ENCODE measurements around the gene PHLPP1. TPM values are rescaled to one million over a fixed set of nuclear protein-coding genes. Genes with fewer than 3 reads are reported as not detected.

The PHLPP1 gene
- total RNA-seq, 4 donors from 2014 or later = 5.5 to 9.7 (median 8.0) TPM

- Histone ChIP-seq H3K4me1 (no peaks in the 10 kb centered on the region), H3K36me3 (peaks cover 0 to 8% of the 10 kb centered on the region in 2 donors), H3K27me3 (no peaks in the 10 kb centered on the region), H3K27ac (no peak overlapping the region), H3K9me3 (no peaks in the 10 kb centered on the region), H3K4me3 (no peak overlapping the region)
- intact Hi-C loops (cut with DNase I; ENCODE audit: low total_unique reads) (no loop called here), in situ Hi-C loops (cut with MboI; ENCODE audit: low sequenced_read_pairs in 4 of 4) (no loop called here)
- DNase-seq (no peak), ATAC-seq (no peak)
- TF ChIP-seq, protein P1, sequence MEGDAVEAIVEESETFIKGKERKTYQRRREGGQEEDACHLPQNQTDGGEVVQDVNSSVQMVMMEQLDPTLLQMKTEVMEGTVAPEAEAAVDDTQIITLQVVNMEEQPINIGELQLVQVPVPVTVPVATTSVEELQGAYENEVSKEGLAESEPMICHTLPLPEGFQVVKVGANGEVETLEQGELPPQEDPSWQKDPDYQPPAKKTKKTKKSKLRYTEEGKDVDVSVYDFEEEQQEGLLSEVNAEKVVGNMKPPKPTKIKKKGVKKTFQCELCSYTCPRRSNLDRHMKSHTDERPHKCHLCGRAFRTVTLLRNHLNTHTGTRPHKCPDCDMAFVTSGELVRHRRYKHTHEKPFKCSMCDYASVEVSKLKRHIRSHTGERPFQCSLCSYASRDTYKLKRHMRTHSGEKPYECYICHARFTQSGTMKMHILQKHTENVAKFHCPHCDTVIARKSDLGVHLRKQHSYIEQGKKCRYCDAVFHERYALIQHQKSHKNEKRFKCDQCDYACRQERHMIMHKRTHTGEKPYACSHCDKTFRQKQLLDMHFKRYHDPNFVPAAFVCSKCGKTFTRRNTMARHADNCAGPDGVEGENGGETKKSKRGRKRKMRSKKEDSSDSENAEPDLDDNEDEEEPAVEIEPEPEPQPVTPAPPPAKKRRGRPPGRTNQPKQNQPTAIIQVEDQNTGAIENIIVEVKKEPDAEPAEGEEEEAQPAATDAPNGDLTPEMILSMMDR (IDR thresholded peaks at IDR 0.05 in 4 of 5, conservative IDR thresholded peaks at IDR 0.05 in 1 of 5) = no peak
- no peak for TF ChIP-seq POLR2A (IDR thresholded peaks at IDR 0.05)
Observed at GRCh38 chr18:62925031-62925688, 209.8 kb downstream of the PHLPP1 start.

GRCh38 chr18:62928326-62928725, 213.0 kb downstream of the PHLPP1 start:
- Histone ChIP-seq H3K9me3 (no peaks in the 10 kb centered on the region), H3K4me1 (no peaks in the 10 kb centered on the region), H3K4me3 (no peak overlapping the region), H3K27ac (no peak overlapping the region), H3K27me3 (no peaks in the 10 kb centered on the region), H3K36me3 (no peaks in the 10 kb centered on the region)
- no peak for TF ChIP-seq POLR2A (IDR thresholded peaks at IDR 0.05)
- TF ChIP-seq, protein P1 (IDR thresholded peaks at IDR 0.05 in 4 of 5, conservative IDR thresholded peaks at IDR 0.05 in 1 of 5) = no peak
- ATAC-seq (no peak), DNase-seq (no peak)
- in situ Hi-C loops (cut with MboI; ENCODE audit: low sequenced_read_pairs in 4 of 4) (no loop called here), intact Hi-C loops (cut with DNase I; ENCODE audit: low total_unique reads) (no loop called here)

- intact Hi-C loops (cut with DNase I; ENCODE audit: low total_unique reads) = no loop called here
Observed at GRCh38 chr18:62933261-62933887, 218.0 kb downstream of the PHLPP1 start.

DNA sequence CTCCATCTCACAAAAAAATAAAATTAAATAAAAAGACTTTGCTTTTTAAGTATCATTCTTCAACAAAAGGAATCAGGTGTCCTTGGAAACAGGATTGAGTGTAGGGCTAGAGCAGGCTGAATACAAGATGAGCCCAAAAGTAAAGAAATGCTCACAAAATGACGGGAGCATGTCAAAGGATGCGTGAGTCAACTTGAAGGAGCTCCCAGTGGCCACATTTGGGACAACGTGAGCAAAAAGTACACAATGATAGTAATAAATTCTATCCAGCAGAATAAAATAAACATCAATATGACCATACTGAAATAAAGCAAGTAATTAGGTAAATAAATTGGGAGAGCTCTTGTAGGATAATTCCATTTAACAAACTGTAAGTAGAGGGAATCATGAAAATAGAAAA, 220.7 kb downstream of the PHLPP1 start:
- H3K9me3 ChIP-seq = no peaks in the 10 kb centered on the region
- DNase-seq (no peak), ATAC-seq (no peak)
- no peaks in the 10 kb centered on the region for H3K27me3 ChIP-seq
- peaks cover 0 to 14% of the 10 kb centered on the region in 2 donors for H3K4me1 ChIP-seq
- no peak overlapping the region for H3K27ac ChIP-seq
- H3K4me3 ChIP-seq = no peak overlapping the region
- no peaks in the 10 kb centered on the region for H3K36me3 ChIP-seq
- intact Hi-C loops (cut with DNase I; ENCODE audit: low total_unique reads) = no loop called here
- in situ Hi-C loops (cut with MboI; ENCODE audit: low sequenced_read_pairs in 4 of 4) = no loop called here
- TF ChIP-seq, protein P1 (IDR thresholded peaks at IDR 0.05 in 4 of 5, conservative IDR thresholded peaks at IDR 0.05 in 1 of 5) = no peak
- no peak for TF ChIP-seq POLR2A (IDR thresholded peaks at IDR 0.05)

More at GRCh38 chr18:62933261-62933887, 218.0 kb downstream of the PHLPP1 start:
- Histone ChIP-seq H3K36me3 (no peaks in the 10 kb centered on the region), H3K27me3 (no peaks in the 10 kb centered on the region), H3K9me3 (no peaks in the 10 kb centered on the region), H3K4me1 (no peaks in the 10 kb centered on the region), H3K4me3 (no peak overlapping the region), H3K27ac (no peak overlapping the region)
- in situ Hi-C loops (cut with MboI; ENCODE audit: low sequenced_read_pairs in 4 of 4) = no loop called here
- no peak for ATAC-seq
- DNase-seq = no peak
- TF ChIP-seq POLR2A (IDR thresholded peaks at IDR 0.05) = no peak
- TF ChIP-seq, protein P1 (IDR thresholded peaks at IDR 0.05 in 4 of 5, conservative IDR thresholded peaks at IDR 0.05 in 1 of 5) = no peak

Measured in gastrocnemius medialis (tissue), 4 donors.